Cardiac septum (tissue), 1 donor: ENCODE data around the gene DNAAF9. TPM values are rescaled to one million over a fixed set of nuclear protein-coding genes. Genes with fewer than 3 reads are reported as not detected.
A peak's percentile ranks its signal among the peaks of the same experiment; 100 is the strongest.
"Not testable (repeated sequence)": the region's sequence is repeated elsewhere in the genome, so short reads cannot be mapped to it uniquely, and the experiment has no call there.

Experiments
- DNase-seq: peaks from one replicate; pipeline ENCODE4 v3.0.0-alpha.2; 2020; ENCODE audit warnings: low spot score
- intact Hi-C: fragments of 100-400 bp; cut with DNase I; formaldehyde crosslinking; loops from one replicate; pipeline ENCODE4 v1.14.0; 2022
- long read RNA-seq: library from polyadenylated mRNA; unstranded; transcript quantifications from one replicate; pipeline ENCODE4 v2.0.0, GENCODE V29; 2021
- total RNA-seq: library from RNA; stranded (reverse); fragmentation: NEBNext Ultra II Directional; extraction: Animal tissue kit (Norgen Biotek cat#: 25700); gene quantifications from one replicate; pipeline ENCODE4 v1.2.1, GENCODE V29; 2021
- donor health status: DM: no; HTN: no; CAD: no.

Gene DNAAF9
- total RNA-seq, result 29.1 TPM
- long read RNA-seq, full-length matches to known transcripts, result 5 of 49 reads
- long read RNA-seq, partial matches to known transcripts, result 15 of 49 reads
- long read RNA-seq, other reads (novel, unspliced or antisense), result 29 of 49 reads

DNA sequence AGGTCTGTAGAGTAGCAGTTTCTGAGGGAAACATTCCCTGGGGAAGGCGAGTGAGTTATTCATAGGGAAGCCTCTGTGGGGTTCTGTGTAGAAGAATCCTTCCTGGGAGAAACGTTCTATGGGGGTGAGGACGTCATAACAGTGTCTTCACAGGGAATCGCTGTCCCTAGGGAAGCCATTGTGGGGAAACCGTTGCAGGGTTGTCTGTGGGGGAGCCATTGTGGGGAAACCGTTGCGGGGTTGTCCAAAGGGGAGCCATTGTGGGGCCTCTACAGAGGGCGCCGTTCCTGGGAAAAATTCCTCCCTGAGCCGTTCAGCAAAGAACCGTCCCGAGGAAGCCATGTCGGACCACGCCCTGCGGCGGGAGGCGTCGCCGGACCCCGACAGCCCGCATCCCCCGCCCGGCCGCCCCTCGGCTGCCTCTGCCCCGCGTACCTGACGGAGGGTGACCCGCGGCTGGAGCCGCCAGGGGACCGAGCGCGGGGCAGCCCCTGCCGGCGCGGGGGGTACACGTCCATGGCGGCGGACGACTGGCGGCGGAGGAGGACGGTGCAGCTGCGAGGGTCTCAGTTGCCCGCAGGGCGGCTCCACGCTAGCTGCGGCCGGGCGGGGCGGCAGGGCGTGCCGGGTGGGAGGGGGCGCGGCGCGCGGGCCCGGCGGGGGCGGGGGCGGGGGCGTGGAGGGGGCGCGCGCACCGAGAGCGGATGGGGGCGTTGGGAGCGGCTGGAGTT, at the start of gene DNAAF9:
Gene DNAAF9, minus strand, starts transcription at position 630 of the 731 bp plus-strand sequence. Its CDS starts 112 bp downstream, at position 518.
- intact Hi-C loops, result loop anchor here (2.0 to 10.0 kb wide), 3 partner anchors 52 to 80 kb away; partner anchors contain the start of gene ATRN
- DNase-seq, result peak; percentile 76

DNA sequence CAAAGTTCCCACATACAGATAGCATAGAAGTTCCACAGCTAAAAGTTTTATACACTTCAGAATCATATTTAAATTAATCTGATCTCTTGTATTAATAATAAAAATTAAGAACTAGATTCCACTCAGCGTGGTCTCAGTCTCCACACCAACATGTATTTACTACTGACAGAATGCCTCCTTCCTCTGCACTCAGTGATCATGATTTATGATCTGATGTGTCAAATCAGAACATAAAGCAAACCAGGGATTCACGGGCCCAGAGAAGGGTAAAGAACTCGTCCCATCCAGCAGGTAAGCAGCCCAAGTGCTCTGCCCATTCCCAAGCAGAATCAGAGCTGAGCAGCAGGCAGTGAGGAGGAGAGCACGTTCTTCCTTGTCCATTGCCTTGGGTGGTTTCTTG, 49.2 kb upstream of the DNAAF9 start:
- no peak for DNase-seq
- intact Hi-C loops, result no loop called here

GRCh38 chr20:3454831-3455230, 47.4 kb upstream of the DNAAF9 start:
- DNase-seq, result no peak
- intact Hi-C loops, result no loop called here

- intact Hi-C loops, result no loop called here
- no peak for DNase-seq
Measured at GRCh38 chr20:3452690-3453089, 45.2 kb upstream of the DNAAF9 start.

GRCh38 chr20:3452136-3452535, 44.7 kb upstream of the DNAAF9 start:
- DNase-seq, result no peak
- intact Hi-C loops, result no loop called here

- DNase-seq, result no peak
- intact Hi-C loops, result no loop called here
Measured at GRCh38 chr20:3449319-3449718, 41.9 kb upstream of the DNAAF9 start.

GRCh38 chr20:3447321-3447720, 39.9 kb upstream of the DNAAF9 start:
- no peak for DNase-seq
- intact Hi-C loops, result no loop called here

GRCh38 chr20:3446779-3447178, 39.3 kb upstream of the DNAAF9 start:
- intact Hi-C loops, result no loop called here
- DNase-seq, result no peak

- intact Hi-C loops, result no loop called here
- DNase-seq, result no peak
Measured at GRCh38 chr20:3436864-3437574, 29.6 kb upstream of the DNAAF9 start.

GRCh38 chr20:3434232-3434631, 26.8 kb upstream of the DNAAF9 start:
- no peak for DNase-seq
- intact Hi-C loops, result no loop called here

- no peak for DNase-seq
- intact Hi-C loops, result no loop called here
Measured at GRCh38 chr20:3433744-3434143, 26.3 kb upstream of the DNAAF9 start.

DNA sequence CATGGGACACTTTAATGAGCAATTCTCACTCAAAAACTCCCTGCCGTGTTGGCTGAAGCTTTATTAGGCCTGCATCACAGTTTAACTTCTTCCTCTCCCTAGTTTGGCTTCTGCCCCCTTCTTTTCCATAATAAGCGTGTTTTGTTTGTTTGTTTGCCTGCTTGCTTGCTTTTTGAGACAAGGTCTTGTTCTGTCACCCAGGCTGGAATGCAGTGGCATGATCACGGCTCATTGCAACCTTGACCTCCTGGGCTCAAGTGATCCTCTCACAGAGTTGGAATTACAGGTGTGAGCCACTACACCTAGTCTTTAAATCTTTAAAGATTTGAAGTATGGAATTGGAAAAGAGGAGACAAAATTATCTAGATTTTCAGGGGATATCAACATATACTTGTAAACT, 25.4 kb upstream of the DNAAF9 start:
- no peak for DNase-seq
- intact Hi-C loops, result no loop called here

GRCh38 chr20:3431109-3431508, 23.6 kb upstream of the DNAAF9 start:
- intact Hi-C loops, result no loop called here
- no peak for DNase-seq

GRCh38 chr20:3430376-3431069, 23.1 kb upstream of the DNAAF9 start:
- intact Hi-C loops, result no loop called here
- no peak for DNase-seq

DNA sequence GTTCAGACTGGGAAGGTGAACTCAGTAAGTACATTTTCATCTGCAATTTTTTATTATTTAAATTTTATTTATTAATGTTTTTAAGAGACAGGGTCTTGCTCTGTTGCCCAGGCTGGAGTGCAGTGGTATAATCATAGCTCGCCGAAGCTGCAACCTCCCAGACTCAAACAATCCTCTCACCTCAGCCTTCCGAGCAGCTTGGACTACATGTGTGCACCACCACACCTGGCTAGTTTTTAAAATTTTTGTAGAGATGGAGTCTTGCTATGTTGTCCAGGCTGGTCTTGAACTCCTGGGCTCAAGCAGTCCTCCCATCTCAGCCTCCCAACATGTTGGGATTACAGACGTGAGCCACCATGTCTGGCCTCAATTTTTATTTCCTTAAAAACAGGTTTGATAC, 19.3 kb upstream of the DNAAF9 start:
- intact Hi-C loops, result not testable (repeated sequence)

DNA sequence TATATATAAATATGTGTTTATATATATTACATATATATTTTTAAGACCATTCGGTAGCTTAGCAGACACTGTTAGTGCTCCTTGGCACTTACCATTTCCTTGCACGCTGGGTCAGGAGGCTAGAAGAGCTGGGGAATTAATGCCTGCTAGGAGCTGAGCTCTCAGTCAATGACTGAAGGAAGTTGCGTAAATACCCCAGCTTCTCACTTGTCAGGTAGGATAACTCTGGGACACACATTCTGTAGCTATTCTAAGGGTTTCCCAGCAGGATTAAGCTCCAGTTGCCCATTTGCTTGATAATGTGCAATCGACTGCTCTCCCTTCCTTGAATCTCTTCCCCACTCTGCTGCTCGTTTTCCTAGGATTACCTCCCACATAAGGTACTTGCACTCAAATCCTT, 15.7 kb upstream of the DNAAF9 start:
- intact Hi-C loops, result no loop called here
- DNase-seq, result no peak

More for the DNA sequence above, 19.3 kb upstream of the DNAAF9 start:
- DNase-seq, result not testable (repeated sequence)

GRCh38 chr20:3421985-3422384, 14.5 kb upstream of the DNAAF9 start:
- intact Hi-C loops, result no loop called here

DNA sequence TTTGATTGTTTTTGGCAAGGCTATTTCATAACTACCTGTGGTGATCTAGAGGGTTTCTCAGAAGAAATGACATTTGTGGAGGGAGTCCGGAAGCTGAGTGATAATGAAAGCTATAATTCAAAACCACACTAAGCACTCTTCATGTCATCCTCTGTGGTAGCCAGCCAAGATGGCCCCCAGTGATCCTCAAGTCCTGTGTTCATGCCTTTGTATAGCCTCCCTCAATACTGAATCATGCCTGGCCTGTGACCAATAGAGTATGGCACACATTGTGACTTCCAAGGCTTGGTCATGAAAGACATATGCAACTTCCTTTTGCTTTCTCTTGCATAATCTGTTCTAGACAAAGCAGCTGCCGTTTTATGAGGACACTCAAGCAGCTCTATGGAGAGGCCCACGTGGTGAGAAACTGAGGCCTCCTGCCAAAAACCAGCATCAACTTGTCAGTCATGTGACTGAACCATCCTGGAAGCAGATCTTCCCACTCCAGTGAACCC, 12.8 kb upstream of the DNAAF9 start:
- no peak for DNase-seq
- intact Hi-C loops, result no loop called here

More at GRCh38 chr20:3421985-3422384, 14.5 kb upstream of the DNAAF9 start:
- no peak for DNase-seq

- not testable (repeated sequence) for DNase-seq
- intact Hi-C loops, result loop anchor here (10.0 kb wide), 1 partner anchor 117 kb away; no protein-coding TSS in a partner anchor
Measured at GRCh38 chr20:3418161-3418560, 10.7 kb upstream of the DNAAF9 start.

GRCh38 chr20:3414122-3414521, 6.7 kb upstream of the DNAAF9 start:
- no peak for DNase-seq
- intact Hi-C loops, result loop anchor here (10.0 kb wide), 1 partner anchor 121 kb away; no protein-coding TSS in a partner anchor
